Fibroblast of skin of left biceps (primary cell): ENCODE measurements around the gene EBNA1BP2.
"Not testable (repeated sequence)": the region's sequence is repeated elsewhere in the genome, so short reads cannot be mapped to it uniquely, and the experiment has no call there.

Experiments used
- DNase-seq, 2 experiments: peaks; one replicate each; pipeline ENCODE4 v3.0.0-alpha.2; 2013; ENCODE audit warnings: low read depth in 2 of 2

EBNA1BP2 gene

DNA sequence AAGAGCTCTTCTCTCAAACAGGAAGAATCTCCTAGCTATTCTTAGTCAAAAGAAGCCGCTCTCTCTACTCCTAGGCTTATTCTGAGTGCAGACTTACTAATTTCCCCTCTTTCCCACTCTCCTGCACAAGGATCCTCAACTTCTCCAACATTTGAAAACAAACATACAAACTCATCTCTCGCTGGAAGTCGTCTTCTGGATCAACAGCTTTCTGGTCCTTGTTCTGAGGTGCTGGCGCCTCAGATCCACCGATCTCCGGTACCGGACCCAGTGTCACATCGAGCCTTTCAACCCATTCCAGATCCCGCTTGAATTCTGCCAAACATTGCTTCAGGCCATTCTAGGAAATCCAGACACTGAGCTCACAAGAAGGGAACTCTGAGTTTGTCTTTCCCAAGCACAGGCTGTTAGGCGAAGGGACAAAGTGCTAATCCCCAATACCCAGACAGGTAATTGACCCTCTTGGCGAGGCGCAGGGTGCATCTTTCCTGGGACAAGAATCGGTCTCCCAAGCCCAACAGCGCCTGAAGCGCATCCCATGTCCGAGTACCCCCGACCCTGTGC lies 696 bp downstream of the EBNA1BP2 start:
- DNase-seq: no peak

DNA sequence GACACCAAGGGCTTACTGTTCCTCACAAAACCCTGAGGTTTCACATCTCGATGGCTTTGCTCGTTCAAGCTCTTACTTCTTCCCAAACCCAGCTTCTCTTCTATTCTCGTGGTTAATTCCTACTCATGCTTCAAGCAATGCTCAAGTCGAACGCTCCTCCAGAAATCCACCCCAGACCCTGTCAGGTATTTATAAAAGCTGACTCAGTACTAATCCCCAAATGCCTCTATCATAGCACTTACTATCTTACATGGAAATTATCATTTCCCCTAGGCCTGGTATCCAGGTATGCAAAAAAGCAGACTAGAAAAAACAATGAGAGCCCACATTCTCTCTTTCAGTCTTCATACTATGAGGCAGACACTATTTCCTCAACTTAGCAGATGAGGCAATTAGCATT lies 6.3 kb downstream of the EBNA1BP2 start:
- DNase-seq: no peak

DNA sequence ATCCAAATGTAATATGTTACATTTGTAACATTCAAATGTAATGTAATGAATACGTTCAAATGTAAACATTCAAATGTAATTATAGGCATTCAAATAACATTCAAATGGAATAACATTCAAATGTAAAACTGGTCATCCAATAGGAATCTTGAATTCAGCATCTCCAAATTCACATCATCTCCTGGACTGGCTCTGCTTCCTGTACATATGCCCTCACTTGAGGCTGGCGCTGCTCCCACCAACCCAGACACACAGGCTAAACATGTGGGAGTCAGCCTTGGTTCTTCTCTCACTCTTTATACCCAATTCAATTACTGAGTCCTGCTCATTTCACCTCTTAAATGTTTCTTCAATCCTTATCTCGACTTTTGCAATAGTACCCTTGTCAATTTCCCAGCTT lies 6.9 kb downstream of the EBNA1BP2 start:
- no peak for DNase-seq

DNA sequence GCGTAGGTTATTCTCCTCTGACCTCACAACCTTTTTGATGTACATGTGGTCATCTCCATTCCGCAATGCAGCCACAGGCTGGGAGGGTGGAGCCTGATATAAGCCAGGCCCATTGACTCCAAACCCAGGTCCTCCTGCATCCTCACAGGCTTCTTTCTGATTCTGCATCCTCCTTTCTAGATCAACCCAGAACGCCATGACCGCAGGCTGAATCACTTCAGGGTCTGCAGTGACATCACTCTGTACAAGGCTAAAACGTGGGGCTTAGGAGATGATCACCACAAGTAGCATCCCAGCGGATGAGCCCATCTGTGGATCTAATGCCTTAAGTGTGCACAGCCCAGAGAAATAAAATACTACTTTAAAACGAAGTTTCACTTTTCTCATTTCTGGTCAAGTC lies 16.1 kb downstream of the EBNA1BP2 start:
- DNase-seq: no peak

DNA sequence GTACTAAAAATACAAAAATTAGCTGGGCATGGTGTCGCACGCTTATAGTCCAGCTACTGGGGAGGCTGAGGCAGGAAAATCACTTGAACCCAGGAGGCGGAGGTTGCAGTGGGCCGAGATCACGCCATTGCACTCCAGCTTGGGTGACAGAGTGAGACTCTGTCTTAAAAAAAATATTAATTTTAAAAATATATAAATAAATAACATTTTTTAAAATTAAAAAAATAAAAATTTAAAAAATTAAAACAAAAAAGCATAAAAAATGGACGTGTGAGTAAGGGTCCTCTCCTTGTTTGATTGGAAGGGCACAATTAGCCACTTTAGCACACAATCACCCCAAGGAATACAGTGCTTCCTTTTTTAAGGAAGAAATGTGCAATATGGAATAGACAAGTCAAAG lies 18.6 kb downstream of the EBNA1BP2 start:
- no peak for DNase-seq

DNA sequence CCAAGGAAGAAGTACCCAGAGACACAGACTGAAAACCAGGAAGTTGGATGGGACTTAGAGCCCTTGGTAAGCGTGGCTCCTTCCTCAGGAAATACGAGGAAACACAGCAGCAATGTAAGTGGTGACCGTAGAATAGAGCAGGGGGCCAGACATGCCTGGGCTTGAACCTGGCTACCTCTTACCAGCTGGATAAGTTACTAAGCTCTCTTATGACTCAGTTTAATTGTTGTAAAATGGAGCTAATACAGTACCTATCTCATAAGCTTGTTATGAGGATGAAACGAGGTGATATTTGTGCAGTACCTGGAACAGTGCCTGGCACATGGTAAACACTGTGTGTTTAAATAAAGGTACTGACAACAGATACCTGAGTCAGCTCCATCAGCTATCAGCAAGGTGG lies 19.2 kb downstream of the EBNA1BP2 start:
- DNase-seq: no peak

DNA sequence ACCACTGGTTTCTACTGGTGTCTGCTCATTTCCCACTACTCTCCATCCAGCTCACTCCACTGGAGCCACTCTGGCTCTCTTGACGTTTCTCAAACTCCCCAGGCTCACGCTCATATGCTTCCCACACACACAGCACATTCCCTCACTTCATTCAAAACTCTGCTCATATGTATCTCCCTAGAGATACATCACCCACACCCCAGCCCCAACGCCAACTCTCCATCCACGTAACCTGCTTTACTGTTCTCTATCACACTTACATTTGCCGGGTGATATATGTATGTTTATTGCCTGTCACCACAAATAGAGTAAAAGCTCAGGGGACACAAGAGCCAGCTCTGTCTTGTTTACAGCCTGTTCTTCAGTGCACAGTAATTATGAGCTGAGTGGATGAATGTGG lies 22.2 kb downstream of the EBNA1BP2 start:
- DNase-seq: no peak

DNA sequence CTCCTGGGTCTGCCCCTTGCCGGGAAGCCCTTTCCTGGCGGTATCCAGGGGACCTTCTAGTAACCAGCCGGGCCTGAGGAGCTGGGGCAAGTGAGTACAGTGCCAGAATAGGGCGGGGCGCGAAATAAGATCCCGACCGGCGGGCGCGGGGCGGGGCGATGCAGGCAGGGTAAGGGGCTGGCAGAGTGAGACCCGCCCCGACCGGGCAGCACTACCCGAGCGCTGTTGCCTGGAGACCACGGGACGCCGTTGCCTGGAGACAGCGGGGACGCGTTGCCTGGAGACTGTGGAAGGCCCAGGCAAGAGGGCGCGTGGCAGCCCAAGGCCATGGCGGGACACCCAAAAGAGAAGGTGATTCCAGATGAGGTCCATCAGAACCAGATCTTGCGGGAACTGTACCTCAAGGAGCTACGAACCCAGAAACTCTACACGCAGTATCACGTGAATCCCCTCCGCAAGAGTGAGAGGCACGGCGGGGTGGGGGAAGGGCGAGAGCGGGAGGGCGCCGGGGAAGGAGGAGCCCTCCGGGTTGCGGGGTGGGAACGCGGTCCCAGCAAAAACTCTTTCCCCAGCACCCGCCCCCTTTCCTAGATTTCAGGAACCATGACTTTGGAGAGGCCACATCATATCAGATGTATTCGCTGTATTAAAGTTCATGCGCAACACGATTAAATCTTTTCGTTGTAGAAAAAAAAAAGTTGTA lies 24.3 kb downstream of the EBNA1BP2 start:
- peak in 1 of 2 experiments; percentile 5 for DNase-seq

DNA sequence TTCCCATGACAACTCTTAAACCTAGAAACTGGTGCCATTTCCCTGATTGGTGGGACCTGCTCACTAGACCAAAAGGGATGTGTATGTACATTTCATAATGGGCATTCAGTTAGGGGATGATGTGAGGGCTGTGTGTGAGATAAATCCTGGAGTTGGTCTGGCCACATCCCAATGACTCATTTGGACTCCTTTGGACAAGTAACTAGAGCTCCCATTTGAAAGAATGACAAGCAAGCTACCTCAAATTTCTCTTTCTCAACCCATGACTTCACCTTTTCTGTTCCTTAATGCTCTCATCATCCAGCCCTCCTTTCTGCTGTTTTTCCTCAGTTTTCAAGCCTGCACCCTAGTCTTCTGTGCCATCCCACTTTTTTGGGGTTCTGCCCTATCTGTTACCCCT lies 27.9 kb downstream of the EBNA1BP2 start:
- peak; percentile 9 to 13 for DNase-seq

DNA sequence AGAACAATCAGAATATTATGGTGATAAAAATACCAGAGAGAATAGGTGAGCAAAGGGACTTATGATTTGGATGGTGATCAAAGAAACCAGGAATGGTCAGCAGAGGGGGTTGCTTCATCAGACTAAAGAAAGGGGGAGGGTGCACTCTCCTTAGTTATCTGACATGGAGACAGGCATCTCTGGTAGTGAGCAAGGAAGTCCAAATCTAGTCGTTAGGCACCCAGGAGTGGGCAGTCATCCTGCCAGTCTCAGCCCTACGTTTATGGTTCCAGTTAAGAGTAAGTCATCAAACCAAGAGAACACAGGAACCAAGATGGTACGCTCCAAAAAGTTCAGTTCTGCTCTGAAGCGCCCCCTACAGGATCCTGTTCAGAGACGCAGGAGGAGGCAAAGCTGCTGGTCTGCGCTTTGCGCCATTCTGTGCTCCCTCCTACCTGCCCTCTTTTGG lies 28.6 kb downstream of the EBNA1BP2 start:
- DNase-seq: no peak

DNA sequence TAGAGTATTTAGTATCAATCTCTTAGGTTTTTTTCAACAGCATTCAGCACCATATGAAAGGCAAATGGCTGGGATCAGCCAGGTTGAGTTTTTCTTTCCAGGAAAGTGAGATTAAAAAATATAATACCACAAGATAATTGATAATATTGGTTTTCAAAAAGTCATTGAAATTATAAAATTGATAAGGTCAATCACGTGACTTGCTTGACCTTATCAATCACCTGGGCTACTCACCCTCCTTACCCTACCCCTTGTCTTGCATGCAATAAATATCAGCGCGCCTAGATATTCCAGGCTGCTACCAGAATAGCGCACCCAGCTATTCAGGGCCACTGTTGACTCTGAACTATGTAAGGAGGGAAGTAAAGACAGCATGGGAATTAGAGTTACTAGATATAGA lies 31.5 kb downstream of the EBNA1BP2 start:
- DNase-seq: no peak

DNA sequence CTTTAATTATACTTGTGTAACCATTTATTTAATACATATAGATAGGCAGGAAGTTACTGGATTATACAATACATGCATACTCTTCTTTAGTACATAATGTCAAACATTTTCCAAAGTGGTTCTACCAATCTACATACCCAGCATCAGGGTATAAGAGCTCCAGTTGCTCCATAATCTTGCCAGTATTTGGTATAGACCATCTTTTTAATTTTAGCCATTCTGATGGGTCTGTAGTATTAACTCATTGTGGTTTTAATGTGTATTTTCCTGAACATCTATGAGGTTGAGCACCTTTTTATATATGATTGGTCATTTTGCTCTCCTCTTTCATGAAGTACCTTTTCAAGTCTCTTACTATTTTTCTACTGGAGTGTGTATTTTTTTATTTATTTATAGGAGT lies 32.1 kb downstream of the EBNA1BP2 start:
- DNase-seq: no peak

DNA sequence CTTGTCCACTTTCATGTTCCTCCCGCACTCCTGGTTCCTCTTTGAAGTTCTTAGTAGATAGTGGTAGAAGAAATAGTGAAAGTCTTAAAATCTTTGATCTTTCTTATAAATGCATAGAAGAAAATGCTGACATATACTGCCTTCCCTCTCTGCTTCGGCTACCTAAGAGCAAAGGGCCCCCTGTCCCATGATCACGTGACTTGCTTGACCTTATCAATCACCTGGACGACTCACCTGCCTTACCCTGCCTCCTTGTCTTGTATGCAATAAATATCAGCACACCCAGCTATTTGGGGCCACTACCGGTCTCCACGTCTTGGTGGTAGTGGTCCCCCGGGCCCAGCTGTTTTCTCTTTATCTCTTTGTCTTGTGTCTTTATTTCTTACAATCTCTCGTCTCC lies 32.8 kb downstream of the EBNA1BP2 start:
- not testable (repeated sequence) for DNase-seq

DNA sequence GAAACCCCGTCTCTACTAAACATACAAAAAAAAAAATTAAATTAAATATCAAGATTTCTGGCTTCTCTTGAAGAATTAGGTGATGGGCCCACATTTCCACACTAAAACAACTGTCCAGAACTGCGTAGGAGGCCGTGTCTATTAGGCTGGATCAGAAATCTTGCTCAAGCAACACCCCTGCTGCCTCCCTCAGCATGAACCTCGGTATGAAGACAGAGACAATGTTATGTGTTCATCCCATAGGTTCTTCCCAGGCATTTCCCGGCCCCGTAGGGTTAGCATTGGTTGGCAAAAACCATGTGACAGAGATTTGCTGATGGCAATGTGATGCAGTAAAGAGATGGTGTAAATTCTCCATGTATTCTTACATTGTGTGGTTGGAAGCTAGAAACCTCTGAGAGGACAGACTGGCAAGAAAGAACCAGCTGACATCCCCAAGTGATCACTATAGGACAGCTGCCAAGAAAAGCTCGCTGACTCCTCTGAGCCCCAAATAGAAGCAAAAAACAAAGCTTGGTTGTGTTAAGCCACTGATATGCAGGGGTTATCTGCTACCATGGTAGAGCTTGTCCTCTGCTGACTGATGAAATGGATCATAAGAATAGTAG lies 34.5 kb downstream of the EBNA1BP2 start:
- DNase-seq: no peak

DNA sequence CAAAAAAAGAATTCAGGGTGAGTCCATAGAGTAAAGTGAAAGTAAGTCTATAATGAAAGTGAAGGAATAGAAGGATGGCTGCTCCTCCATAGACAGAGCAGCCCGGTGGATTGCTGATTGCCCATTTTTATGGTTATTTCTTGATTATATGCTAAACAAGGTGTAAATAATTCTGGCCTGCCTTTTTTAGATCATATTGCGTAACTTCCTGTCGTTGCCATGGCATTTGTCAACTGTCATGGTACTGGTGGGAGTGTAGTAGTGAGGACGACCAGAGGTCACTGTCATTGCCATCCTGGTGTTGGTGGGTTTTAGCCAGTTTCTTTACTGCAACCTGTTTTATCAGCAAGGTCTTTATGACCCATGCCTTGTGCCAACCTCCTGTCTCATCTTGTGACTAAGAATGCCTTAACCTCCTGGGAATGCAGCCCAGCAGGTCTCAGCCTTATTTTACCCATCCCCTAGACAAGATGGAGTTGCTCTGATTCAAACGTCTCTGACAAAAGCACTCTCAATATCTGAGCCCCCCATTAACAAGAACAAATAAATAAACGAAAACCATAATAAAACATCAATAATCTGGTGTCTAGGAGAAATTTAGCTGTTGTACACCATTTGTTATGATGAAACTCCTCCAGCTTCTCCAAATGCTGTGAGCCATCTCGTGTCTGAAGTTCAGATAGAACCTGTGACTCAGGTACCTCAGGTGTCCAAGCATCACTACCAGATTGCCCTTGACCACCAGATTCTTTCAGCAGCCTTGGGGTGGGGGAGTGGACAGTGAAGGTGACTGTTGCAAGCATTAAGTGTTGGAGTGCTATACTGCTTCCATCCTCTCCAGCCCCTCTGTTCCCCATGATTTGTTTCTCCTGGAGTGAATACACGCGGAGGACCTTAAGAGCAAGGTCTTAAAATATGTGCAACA lies 36.0 kb downstream of the EBNA1BP2 start:
- no peak for DNase-seq

DNA sequence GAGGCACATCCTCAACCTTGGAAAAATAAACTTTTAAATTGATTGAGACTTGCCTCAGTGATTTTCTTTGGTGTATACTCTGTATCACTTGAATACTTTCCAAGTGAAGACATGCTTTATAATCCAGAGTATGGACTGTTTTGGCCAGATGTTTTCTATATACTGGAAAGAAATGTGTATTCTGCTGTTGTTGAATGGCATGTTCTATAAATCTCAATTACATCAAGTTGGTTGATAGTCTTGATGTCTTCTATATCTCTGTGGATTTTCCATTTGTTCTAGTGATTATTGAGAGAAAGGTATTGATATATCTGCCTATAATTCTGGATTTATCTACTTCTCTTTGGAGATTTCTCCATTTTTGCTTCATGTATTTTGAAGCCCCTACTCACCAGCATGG lies 37.5 kb downstream of the EBNA1BP2 start:
- DNase-seq: no peak

DNA sequence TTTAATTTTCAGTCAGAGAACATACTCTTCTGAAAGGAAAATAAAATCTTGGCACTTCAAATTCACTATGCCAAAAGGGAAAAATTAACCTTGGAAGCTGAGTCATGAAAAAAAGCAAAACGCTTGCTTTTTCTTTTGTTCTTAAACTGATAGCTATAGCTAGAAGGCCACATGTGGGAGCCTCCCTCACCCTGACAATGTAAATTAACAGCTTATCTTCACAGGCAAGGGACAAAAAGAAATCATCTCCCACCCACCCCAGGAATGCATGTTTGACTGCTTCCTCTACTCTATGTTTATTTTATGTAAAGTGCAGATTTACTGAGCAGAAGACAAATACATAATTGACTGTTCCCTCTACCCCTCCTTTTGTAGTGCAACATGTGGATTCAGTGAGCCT lies 38.0 kb downstream of the EBNA1BP2 start:
- DNase-seq: no peak

DNA sequence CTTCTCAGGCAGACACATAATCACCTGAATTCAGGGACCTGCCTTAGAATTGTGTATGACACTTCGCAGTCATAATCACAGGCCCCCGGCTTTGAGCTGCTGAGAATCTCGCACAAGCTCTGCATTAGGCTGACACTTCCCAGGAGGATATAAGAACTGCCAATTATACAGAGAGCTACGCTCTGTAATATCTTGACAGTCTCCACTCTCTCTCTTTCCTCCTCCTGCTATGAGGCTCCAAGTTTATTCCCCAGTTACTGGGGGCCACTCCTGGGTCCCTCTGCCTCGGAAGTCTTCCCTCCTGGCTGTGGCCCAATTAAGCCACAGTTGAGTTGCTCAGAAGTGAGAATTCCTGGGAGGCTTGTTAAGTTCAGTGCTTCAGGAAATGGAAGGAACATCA lies 42.7 kb downstream of the EBNA1BP2 start:
- no peak for DNase-seq

DNA sequence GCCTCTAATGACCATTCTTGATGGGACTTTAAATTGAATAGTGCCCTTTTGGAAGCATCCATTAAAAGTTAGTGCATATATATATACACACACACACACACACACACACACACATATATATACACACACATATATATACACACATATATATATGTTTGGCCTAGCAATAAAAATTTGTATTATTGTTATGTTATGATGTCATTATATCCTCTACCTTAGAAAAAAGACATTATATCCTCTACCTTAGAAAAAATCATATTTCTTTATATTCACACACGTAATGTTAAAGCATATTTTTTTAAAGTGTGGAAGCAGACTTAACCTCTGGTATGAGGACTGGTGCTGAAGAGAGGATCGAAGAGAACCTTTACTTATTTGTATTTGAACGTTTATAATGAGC lies 43.3 kb downstream of the EBNA1BP2 start:
- no peak for DNase-seq

DNA sequence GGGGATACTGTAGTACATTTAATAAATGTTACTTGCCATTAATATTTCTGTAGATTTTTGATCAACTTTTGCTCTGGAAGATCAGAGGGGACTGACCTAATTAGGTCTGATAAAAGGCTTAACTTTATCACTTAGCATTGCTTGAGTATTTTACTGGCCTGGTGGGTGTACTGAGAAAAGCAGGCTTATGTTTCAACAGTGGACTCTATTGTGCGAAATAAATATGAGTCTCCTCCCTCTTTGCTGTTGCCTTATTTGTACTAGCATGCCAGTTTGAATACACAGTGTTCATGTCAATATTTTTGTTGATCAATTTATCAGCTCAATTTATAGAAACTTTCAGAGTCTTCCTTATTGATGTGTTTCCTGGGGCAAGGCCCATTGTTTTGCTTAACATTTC lies 49.1 kb downstream of the EBNA1BP2 start:
- no peak for DNase-seq

DNA sequence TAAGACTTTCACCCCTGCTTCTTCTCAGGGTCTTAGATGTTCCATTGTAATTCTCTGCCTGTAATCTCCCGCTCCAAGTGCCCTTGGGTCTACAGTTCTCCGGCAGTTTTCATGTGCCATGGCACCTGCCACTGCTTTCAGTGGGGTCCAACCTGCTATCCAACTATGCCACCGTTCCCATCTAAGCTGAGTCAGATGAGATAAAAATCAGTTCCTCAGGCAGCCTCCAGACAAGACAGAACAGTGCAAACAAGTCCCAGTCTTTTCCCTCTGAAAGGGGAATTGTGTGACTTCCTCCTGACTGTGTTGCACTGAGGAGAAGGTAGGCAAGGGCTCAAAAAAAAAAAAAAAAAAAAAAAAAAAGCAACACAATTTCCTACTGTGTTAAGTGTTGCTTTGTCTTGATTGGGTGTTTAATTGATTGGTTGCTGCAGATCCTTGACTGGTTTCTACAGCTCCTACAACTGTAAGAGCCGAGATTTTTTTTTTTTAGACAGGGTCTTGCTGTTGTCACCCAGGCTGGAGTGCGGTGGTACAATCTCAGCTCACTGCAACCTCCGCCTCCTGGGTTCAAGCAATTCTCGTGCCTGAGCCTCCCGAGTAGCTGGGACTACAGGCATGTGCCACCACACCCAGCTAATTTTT lies 50.7 kb downstream of the EBNA1BP2 start:
- DNase-seq: no peak
